GM19239 (cell line): Measurements from ENCODE around the gene ANKRD66.

Experiments used
- DNase-seq: peaks from one replicate; pipeline ENCODE4 v3.0.0; 2011; ENCODE audit warnings: low spot score; ENCODE audit not compliant: insufficient read length
- FAIRE-seq: peaks from 2 replicates; lab custom pipeline; 2011; peaks lifted over from hg19 to GRCh38; lab: Jason Lieb, UNC

Gene ANKRD66

GRCh38 chr6:46787871-46788540 is 41.3 kb downstream of the ANKRD66 start:
- FAIRE-seq (no peak), DNase-seq (no peak)

GRCh38 chr6:46788791-46789190 is 42.1 kb downstream of the ANKRD66 start:
- DNase-seq (no peak), FAIRE-seq (no peak)

- FAIRE-seq (no peak), DNase-seq (no peak)
Measured at GRCh38 chr6:46789434-46790354, 43.0 kb downstream of the ANKRD66 start.

GRCh38 chr6:46790355-46790874 is 43.7 kb downstream of the ANKRD66 start:
- no peak for DNase-seq
- FAIRE-seq = no peak

GRCh38 chr6:46792635-46793034 is 45.9 kb downstream of the ANKRD66 start:
- DNase-seq (no peak), FAIRE-seq (no peak)

- FAIRE-seq = no peak
- DNase-seq = no peak
Measured at GRCh38 chr6:46793138-46793537, 46.4 kb downstream of the ANKRD66 start, which contains the start of gene MEP1A. Gene MEP1A (plus strand): TSS chr6:46793389. CDS start chr6:46793399, 10 bp downstream.

GRCh38 chr6:46794068-46794467 is 47.3 kb downstream of the ANKRD66 start:
- FAIRE-seq (no peak), DNase-seq (no peak)

GRCh38 chr6:46795816-46796215 is 49.1 kb downstream of the ANKRD66 start:
- no peak for FAIRE-seq
- DNase-seq = no peak

GRCh38 chr6:46796848-46797580 is 50.3 kb downstream of the ANKRD66 start:
- no peak for FAIRE-seq

GRCh38 chr6:46799657-46800056 is 52.9 kb downstream of the ANKRD66 start:
- no peak for FAIRE-seq
- DNase-seq = no peak

More at GRCh38 chr6:46796848-46797580, 50.3 kb downstream of the ANKRD66 start:
- no peak for DNase-seq

- DNase-seq (no peak), FAIRE-seq (no peak)
Measured at GRCh38 chr6:46808806-46809205, 62.1 kb downstream of the ANKRD66 start.
